Activated CD4-positive, alpha-beta T cell treated with anti-CD3 and anti-CD28 coated beads, Interleukin-2, Interleukin-4, amounts not matched to agents 100 ng/mL and 50 ng/mL, durations not matched to agents 16 hours and 8 hours (primary cell): ENCODE results near the gene STN1.

Source experiments
- DNase-seq: peaks from one replicate; pipeline ENCODE4 v3.0.0-alpha.2; 2020; ENCODE audit warnings: low spot score

The STN1 gene

GRCh38 chr10:103929381-103929921, 11.5 kb upstream of the STN1 start:
- no peak for DNase-seq

- no peak for DNase-seq
Measured at GRCh38 chr10:103928784-103929183, 10.8 kb upstream of the STN1 start.

GRCh38 chr10:103926722-103927319, 8.8 kb upstream of the STN1 start:
- no peak for DNase-seq

- DNase-seq = no peak
Measured at GRCh38 chr10:103925591-103925990, 7.6 kb upstream of the STN1 start.

GRCh38 chr10:103923502-103923901, 5.5 kb upstream of the STN1 start:
- DNase-seq = no peak

- no peak for DNase-seq
Measured at GRCh38 chr10:103922659-103923058, 4.7 kb upstream of the STN1 start.

GRCh38 chr10:103921750-103922195, 3.8 kb upstream of the STN1 start:
- DNase-seq = peak; percentile 30

- no peak for DNase-seq
Measured at GRCh38 chr10:103921248-103921647, 3.3 kb upstream of the STN1 start.

GRCh38 chr10:103919648-103920025, 1.7 kb upstream of the STN1 start:
- no peak for DNase-seq

- peak; percentile 19 for DNase-seq
Measured at GRCh38 chr10:103917302-103918052, 507 bp downstream of the STN1 start.

- no peak for DNase-seq
Measured at GRCh38 chr10:103916876-103917275, 1.1 kb downstream of the STN1 start.

- DNase-seq = no peak
Measured at GRCh38 chr10:103916254-103916653, 1.7 kb downstream of the STN1 start.

- peak; percentile 30 for DNase-seq
Measured at GRCh38 chr10:103915796-103916195, 2.2 kb downstream of the STN1 start.

GRCh38 chr10:103912759-103913158, 5.2 kb downstream of the STN1 start:
- no peak for DNase-seq

GRCh38 chr10:103911021-103911459, 6.9 kb downstream of the STN1 start:
- peak; percentile 56 for DNase-seq

- DNase-seq = no peak
Measured at GRCh38 chr10:103910442-103911012, 7.5 kb downstream of the STN1 start.

GRCh38 chr10:103905441-103905840, 12.5 kb downstream of the STN1 start:
- no peak for DNase-seq

GRCh38 chr10:103901299-103901698, 16.7 kb downstream of the STN1 start:
- DNase-seq = no peak

- no peak for DNase-seq
Measured at GRCh38 chr10:103899312-103899711, 18.7 kb downstream of the STN1 start.

- no peak for DNase-seq
Measured at GRCh38 chr10:103897241-103897774, 20.7 kb downstream of the STN1 start.

- DNase-seq = no peak
Measured at GRCh38 chr10:103896225-103896624, 21.8 kb downstream of the STN1 start.

- DNase-seq = peak; percentile 44
Measured at GRCh38 chr10:103895411-103896186, 22.4 kb downstream of the STN1 start.
